SU-DHL-6 (cell line): Measurements from ENCODE around the gene PRKCE.

Experiments used
- H2AFZ ChIP-seq: fragments of 200-600 bp; sonication (generic); 2 replicates; pipeline ENCODE4 v1.6.1; 2014; ENCODE audit warnings: low read depth, mild to moderate bottlenecking, moderate library complexity, mixed read lengths, antibody characterized with exemption, low read length; ENCODE audit not compliant: severe bottlenecking
- H3F3A ChIP-seq: fragments of 200-600 bp; shearing (Covaris generic); 2 replicates; pipeline ENCODE4 v1.6.0; 2016; ENCODE audit warnings: antibody characterized with exemption, mild to moderate bottlenecking; ENCODE audit not compliant: insufficient read depth
- H3K27ac ChIP-seq: fragments of 200-600 bp; sonication (generic); 2 replicates; pipeline ENCODE4 v1.5.1; 2016; ENCODE audit warnings: low read depth, mild to moderate bottlenecking, low read length, moderate library complexity, mixed read lengths
- H3K27me3 ChIP-seq: fragments of 200-600 bp; sonication (generic), shearing (Covaris generic); 2 replicates; pipeline ENCODE4 v1.6.0; 2014; ENCODE audit warnings: mild to moderate bottlenecking, low read length
- H3K36me3 ChIP-seq: fragments of 200-600 bp; sonication (generic); 2 replicates; pipeline ENCODE4 v1.6.1; 2014; ENCODE audit warnings: mild to moderate bottlenecking, low read length, mixed read lengths
- H3K4me2 ChIP-seq: fragments of 300-600, 200-600 bp; shearing (Covaris generic), sonication (generic); 2 replicates; pipeline ENCODE4 v1.6.0; 2014; ENCODE audit warnings: low read length, low read depth, mild to moderate bottlenecking; ENCODE audit not compliant: poor library complexity, severe bottlenecking
- H3K4me3 ChIP-seq: fragments of 200-600 bp; sonication (generic); 2 replicates; pipeline ENCODE4 v1.5.1; 2014; ENCODE audit warnings: antibody characterized with exemption, low read length, mild to moderate bottlenecking, mixed read lengths; ENCODE audit not compliant: insufficient read depth, poor library complexity, severe bottlenecking
- H3K79me2 ChIP-seq: fragments of 200-600 bp; sonication (generic); 2 replicates; pipeline ENCODE4 v1.6.1; 2014; ENCODE audit warnings: mild to moderate bottlenecking, low read length, moderate library complexity; ENCODE audit not compliant: insufficient read depth
- H3K9ac ChIP-seq: fragments of 200-600 bp; sonication (generic); 2 replicates; pipeline ENCODE4 v1.7.0; 2014; ENCODE audit warnings: mild to moderate bottlenecking, low read length
- H3K9me2 ChIP-seq: fragments of 200-600 bp; sonication (generic); replicated peaks from 2 replicates; pipeline ENCODE4 v1.6.1; 2014; ENCODE audit warnings: low read length; ENCODE audit not compliant: insufficient read depth
- H3K9me3 ChIP-seq: fragments of 200-600 bp; sonication (generic); 2 replicates; pipeline ENCODE4 v1.6.1; 2014; ENCODE audit warnings: low read length, mixed read lengths; ENCODE audit not compliant: insufficient read depth
- H4K20me1 ChIP-seq: fragments of 200-600 bp; sonication (generic); 2 replicates; pipeline ENCODE4 v1.6.1; 2014; ENCODE audit warnings: low read depth, mild to moderate bottlenecking, antibody characterized with exemption, low read length, moderate library complexity, mixed read lengths
- CTCF ChIP-seq: fragments of 200-600 bp; sonication (generic); IDR thresholded peaks from one replicate; pipeline ENCODE4 v1.5.1; 2017; ENCODE audit warnings: antibody characterized with exemption, mild to moderate bottlenecking, low read length, moderate library complexity; ENCODE audit not compliant: insufficient read depth, poor library complexity, severe bottlenecking
- EZH2phosphoT487 ChIP-seq: fragments of 200-600 bp; sonication (generic), shearing (Covaris generic); conservative IDR thresholded peaks from 2 replicates; pipeline ENCODE4 v1.6.1; 2018; ENCODE audit warnings: mild to moderate bottlenecking, antibody characterized with exemption, low read length, moderate library complexity, mixed read lengths

The PRKCE gene

GRCh38 chr2:45774688-45775244, 123.3 kb downstream of the PRKCE start:
- Histone ChIP-seq H3K4me3 (no peak overlapping the region), H3K9me2 (no peaks in the 10 kb centered on the region), H3K9me3 (no peaks in the 10 kb centered on the region), H3K27ac (no peak overlapping the region), H2AFZ (no peak overlapping the region), H3K4me2 (no peak overlapping the region), H3K9ac (no peak overlapping the region), H3K79me2 (no peaks in the 10 kb centered on the region), H4K20me1 (no peaks in the 10 kb centered on the region), H3K36me3 (no peaks in the 10 kb centered on the region), H3F3A (no peaks in the 10 kb centered on the region), H3K27me3 (no peaks in the 10 kb centered on the region)
- no peak for TF ChIP-seq EZH2phosphoT487
- no peak for TF ChIP-seq CTCF

DNA sequence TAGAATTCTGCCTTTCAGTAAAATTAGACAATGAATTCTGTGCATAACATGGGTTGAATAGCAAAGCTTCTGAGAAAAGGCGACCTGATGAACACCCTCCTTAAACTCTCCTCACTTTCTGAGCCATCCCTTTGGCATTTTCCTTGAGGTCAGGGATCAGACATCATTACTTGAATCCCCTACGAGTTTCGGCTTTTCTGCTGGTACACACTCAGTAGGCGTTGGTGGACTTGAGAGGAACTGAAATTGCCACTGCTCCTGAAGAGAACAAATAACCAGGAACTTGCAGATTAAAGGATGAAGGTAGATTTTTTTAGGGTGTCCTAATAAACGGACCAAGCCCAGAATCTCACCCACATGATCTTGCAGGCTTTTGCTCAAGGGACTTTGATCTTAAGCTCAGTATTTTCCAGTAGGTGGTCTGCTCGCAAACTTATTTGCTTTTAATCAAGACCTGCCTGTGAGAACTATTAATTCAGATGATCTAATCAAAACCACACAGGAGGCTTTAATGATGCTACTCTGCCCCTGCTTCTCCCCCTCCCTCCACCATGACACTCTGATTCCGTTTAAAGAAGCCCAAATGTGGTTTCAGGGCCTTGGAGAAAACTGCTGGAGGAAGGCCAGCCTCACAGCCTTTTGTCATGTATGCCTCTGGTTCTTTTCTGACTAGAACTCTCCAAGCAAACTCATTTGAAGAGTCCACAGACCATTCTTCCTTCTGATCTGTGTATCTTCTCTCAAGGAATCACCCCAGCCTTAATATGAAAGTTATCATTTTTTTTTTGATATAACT, 124.9 kb downstream of the PRKCE start:
- no peak overlapping the region for H3K9ac ChIP-seq
- no peaks in the 10 kb centered on the region for H3K27me3 ChIP-seq
- no peak overlapping the region for H3K27ac ChIP-seq
- H3F3A ChIP-seq: no peaks in the 10 kb centered on the region
- H3K36me3 ChIP-seq: no peaks in the 10 kb centered on the region
- H3K79me2 ChIP-seq: no peaks in the 10 kb centered on the region
- TF ChIP-seq CTCF: no peak
- no peak for TF ChIP-seq EZH2phosphoT487
- H3K9me2 ChIP-seq: no peaks in the 10 kb centered on the region
- no peaks in the 10 kb centered on the region for H3K9me3 ChIP-seq
- H3K4me2 ChIP-seq: no peak overlapping the region
- H2AFZ ChIP-seq: no peak overlapping the region
- H3K4me3 ChIP-seq: no peak overlapping the region
- H4K20me1 ChIP-seq: no peaks in the 10 kb centered on the region

DNA sequence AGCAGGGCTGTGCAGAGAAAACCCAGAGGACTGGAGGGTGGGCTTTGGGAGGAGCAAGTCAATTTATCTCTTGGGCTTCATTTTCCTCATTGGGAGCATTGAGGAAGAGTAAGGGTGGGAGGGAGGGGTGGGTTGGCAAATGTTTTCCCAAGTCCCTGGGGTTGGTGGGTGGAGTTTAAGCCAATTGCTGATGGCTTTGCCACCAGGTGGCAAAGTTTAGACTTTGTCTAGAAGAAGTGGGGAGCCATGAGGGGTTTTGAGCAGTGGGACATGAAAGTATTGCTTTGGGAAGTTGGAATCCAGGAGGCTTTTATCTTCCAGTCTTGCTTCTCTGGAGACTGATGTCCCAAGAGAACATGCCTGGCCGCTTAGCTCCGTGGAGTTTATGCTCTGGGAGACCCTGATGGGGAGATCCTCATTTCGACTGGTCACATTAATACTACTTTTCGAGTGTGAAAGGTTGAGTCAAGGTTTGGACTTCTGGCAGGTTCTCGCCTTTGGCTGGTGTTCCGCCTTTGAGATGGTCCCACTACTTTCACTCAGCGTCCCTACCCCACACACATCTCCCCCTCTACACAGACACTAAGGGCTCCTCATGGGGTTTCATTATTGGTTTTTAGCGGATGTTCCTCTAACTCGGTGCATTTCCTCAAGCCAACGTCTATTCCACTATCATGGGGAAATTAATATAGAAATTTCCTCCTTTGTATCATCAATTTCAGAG, 126.7 kb downstream of the PRKCE start:
- H3K79me2 ChIP-seq: no peaks in the 10 kb centered on the region

More for the DNA sequence above, 126.7 kb downstream of the PRKCE start:
- TF ChIP-seq EZH2phosphoT487: no peak
- TF ChIP-seq CTCF: no peak
- Histone ChIP-seq H3K27ac (no peak overlapping the region), H2AFZ (no peak overlapping the region), H3F3A (no peaks in the 10 kb centered on the region), H3K36me3 (no peaks in the 10 kb centered on the region), H4K20me1 (no peaks in the 10 kb centered on the region), H3K9me2 (no peaks in the 10 kb centered on the region), H3K4me3 (no peak overlapping the region), H3K27me3 (no peaks in the 10 kb centered on the region), H3K4me2 (peak overlapping the region; percentile 37), H3K9me3 (no peaks in the 10 kb centered on the region), H3K9ac (no peak overlapping the region)
